ENCODE results near the gene PRMT1. TPM values are rescaled to one million over a fixed set of nuclear protein-coding genes. Genes with fewer than 3 reads are reported as not detected.

PRMT1 gene
- total and polyA plus RNA-seq, 2 of the 13 experiments (the other 11 are each of a cell fraction or from before 2014, with no cell fraction given): 324 to 374 TPM

GRCh38 chr19:49665351-49666119 lies 11.5 kb upstream of the PRMT1 start, which contains the start of the genes BCL2L12 and IRF3 (continued):
- TF ChIP-seq DDIT3 (CRISPR knock-in tag; IDR thresholded peaks at IDR 0.05) (no peak), HNRNPK (IDR thresholded peaks at IDR 0.05; ENCODE audit: low read depth, low read length, poor library complexity, severe bottlenecking) (peak; percentile 80), SIX1 (CRISPR knock-in tag; IDR thresholded peaks at IDR 0.05; ENCODE audit: borderline replicate concordance) (no peak), PPARG (CRISPR knock-in tag; conservative IDR thresholded peaks at IDR 0.05) (0 out of 2 replicates have a peak, but pooled peaks have one; percentile 29), ZNF567 (CRISPR knock-in tag; IDR thresholded peaks at IDR 0.05; ENCODE audit: borderline replicate concordance) (peak; percentile 61; the same call in 1 of the 2 replicates), ZNF570 (CRISPR knock-in tag; IDR thresholded peaks at IDR 0.05; ENCODE audit: borderline replicate concordance) (no peak; the same call in 1 of the 2 replicates), ATF2 (CRISPR knock-in tag; IDR thresholded peaks at IDR 0.05) (no peak), ZNF83 (CRISPR knock-in tag; IDR thresholded peaks at IDR 0.05; ENCODE audit: borderline replicate concordance) (0 out of 2 replicates have a peak, but pooled peaks have one; percentile 31), ZNF160 (CRISPR knock-in tag; IDR thresholded peaks at IDR 0.05) (no peak), CEBPB (IDR thresholded peaks at IDR 0.05; ENCODE audit: borderline replicate concordance, low read depth, low read length) (no peak), ZNF784 (CRISPR knock-in tag; IDR thresholded peaks at IDR 0.05; ENCODE audit: borderline replicate concordance) (no peak), STAT5B (CRISPR knock-in tag; IDR thresholded peaks at IDR 0.05) (no peak), LBX2 (CRISPR knock-in tag; IDR thresholded peaks at IDR 0.05; ENCODE audit: borderline replicate concordance) (no peak), SIN3B (IDR thresholded peaks at IDR 0.05; ENCODE audit: low read length) (peak; percentile 76; the same call in 1 of the 2 replicates), FOXA1 (IDR thresholded peaks at IDR 0.05) (no peak), FOXA1 (CRISPR knock-in tag; IDR thresholded peaks at IDR 0.05) (no peak), PITX1 (CRISPR knock-in tag; IDR thresholded peaks at IDR 0.05) (no peak), SMAD9 (CRISPR knock-in tag; IDR thresholded peaks at IDR 0.05) (no peak), HOXA5 (CRISPR knock-in tag; IDR thresholded peaks at IDR 0.05) (0 out of 2 replicates have a peak, but pooled peaks have one; percentile 13), ZSCAN30 (CRISPR knock-in tag; IDR thresholded peaks at IDR 0.05) (no peak), ZNF234 (CRISPR knock-in tag; conservative IDR thresholded peaks at IDR 0.05) (no peak), ZNF678 (CRISPR knock-in tag; IDR thresholded peaks at IDR 0.05) (no peak), IRX3 (CRISPR knock-in tag; IDR thresholded peaks at IDR 0.05; ENCODE audit: borderline replicate concordance, low read depth) (no peak), E2F2 (CRISPR knock-in tag; IDR thresholded peaks at IDR 0.05; ENCODE audit: borderline replicate concordance) (no peak), ZNF431 (CRISPR knock-in tag; IDR thresholded peaks at IDR 0.05; ENCODE audit: borderline replicate concordance, low read depth) (no peak), HDAC2 (CRISPR knock-in tag; IDR thresholded peaks at IDR 0.05) (no peak), TBL1XR1 (IDR thresholded peaks at IDR 0.05; ENCODE audit: borderline replicate concordance, low read length, partially characterized antibody) (no peak)

Data from HepG2 (cell line).